Large intestine (tissue), 3 donors: Measurements from ENCODE around the gene HRCT1. TPM values are rescaled to one million over a fixed set of nuclear protein-coding genes. Genes with fewer than 3 reads are reported as not detected.
"Not testable (repeated sequence)": the region's sequence is repeated elsewhere in the genome, so short reads cannot be mapped to it uniquely, and the experiment has no call there.

Source experiments
- DNase-seq, 2 donors: peaks; one replicate each; pipeline versions ENCODE4 v3.0.0 to v3.0.0-alpha.2; 2013
- H3K27ac ChIP-seq: one replicate; pipeline ENCODE4 v1.5.1; 2013; ENCODE audit warnings: low read length
- H3K27me3 ChIP-seq: 2 replicates; pipeline ENCODE4 v1.6.1; 2013; ENCODE audit warnings: low read length; ENCODE audit not compliant: control insufficient read depth, insufficient read depth
- H3K36me3 ChIP-seq: 2 replicates; pipeline ENCODE4 v1.6.1; 2013; ENCODE audit warnings: low read length; ENCODE audit not compliant: control insufficient read depth, insufficient read depth
- H3K4me1 ChIP-seq: one replicate; pipeline ENCODE4 v1.6.1; 2013; ENCODE audit warnings: low read length; ENCODE audit not compliant: control insufficient read depth, insufficient read depth
- H3K4me3 ChIP-seq: one replicate; pipeline ENCODE4 v1.5.1; 2013; ENCODE audit warnings: low read length
- H3K9me3 ChIP-seq: one replicate; pipeline ENCODE4 v1.6.1; 2013; ENCODE audit warnings: mild to moderate bottlenecking, low read depth, low read length, moderate library complexity; ENCODE audit not compliant: control insufficient read depth
- WGBS: methylation state at CpG from one replicate; pipeline ENCODE4 v1.1.5; 2013; ENCODE audit warnings: low lambda C conversion rate; ENCODE audit not compliant: insufficient coverage; 5-methylcytosine and 5-hydroxymethylcytosine counted together
- polyA plus RNA-seq: library from polyadenylated mRNA; unstranded; fragments of 120-200 nt; gene quantifications from one replicate; pipeline ENCODE4 v1.2.1, GENCODE V29; 2013

Gene HRCT1
- polyA plus RNA-seq, 1 donor, result 1.6 TPM

GRCh38 chr9:35930989-35931388 lies 25.0 kb downstream of the HRCT1 start:
- Histone ChIP-seq H3K27me3 (no peaks in the 10 kb centered on the region), H3K27ac (no peak overlapping the region), H3K36me3 (no peaks in the 10 kb centered on the region), H3K4me3 (no peak overlapping the region), H3K4me1 (no peaks in the 10 kb centered on the region), H3K9me3 (no peaks in the 10 kb centered on the region)
- WGBS, result no CpG with 5 or more reads among the region's 3 CpGs
- DNase-seq, result no peak

GRCh38 chr9:35932735-35933134 lies 26.7 kb downstream of the HRCT1 start:
- Histone ChIP-seq H3K9me3 (no peaks in the 10 kb centered on the region), H3K36me3 (no peaks in the 10 kb centered on the region), H3K4me1 (peaks cover 5% of the 10 kb centered on the region), H3K4me3 (no peak overlapping the region), H3K27me3 (no peaks in the 10 kb centered on the region), H3K27ac (no peak overlapping the region)
- WGBS, result 100% methylated on average over 1 of the region's 3 CpGs
- no peak for DNase-seq

- Histone ChIP-seq H3K4me1 (peaks cover 5% of the 10 kb centered on the region), H3K36me3 (no peaks in the 10 kb centered on the region), H3K27me3 (no peaks in the 10 kb centered on the region), H3K4me3 (no peak overlapping the region), H3K9me3 (no peaks in the 10 kb centered on the region), H3K27ac (no peak overlapping the region)
- 73% methylated on average over 3 of the region's 4 CpGs for WGBS
- DNase-seq, result no peak
Measured at GRCh38 chr9:35933550-35934067, 27.6 kb downstream of the HRCT1 start.

- not testable (repeated sequence) for H3K27me3 ChIP-seq, DNase-seq, H3K27ac ChIP-seq, H3K4me1 ChIP-seq, H3K4me3 ChIP-seq, H3K9me3 ChIP-seq, H3K36me3 ChIP-seq
- no CpG with 5 or more reads among the region's 6 CpGs for WGBS
Measured at GRCh38 chr9:35934069-35934468, 28.1 kb downstream of the HRCT1 start.

GRCh38 chr9:35935261-35935660 lies 29.3 kb downstream of the HRCT1 start:
- no peak for DNase-seq
- Histone ChIP-seq H3K4me3 (no peak overlapping the region), H3K27ac (no peak overlapping the region), H3K9me3 (no peaks in the 10 kb centered on the region), H3K36me3 (no peaks in the 10 kb centered on the region), H3K27me3 (no peaks in the 10 kb centered on the region), H3K4me1 (peaks cover 9% of the 10 kb centered on the region)
- WGBS, result 100% methylated on average over 3 of the region's 4 CpGs

GRCh38 chr9:35935755-35936509 lies 29.9 kb downstream of the HRCT1 start:
- Histone ChIP-seq H3K27ac (no peak overlapping the region), H3K4me3 (no peak overlapping the region), H3K9me3 (no peaks in the 10 kb centered on the region), H3K36me3 (no peaks in the 10 kb centered on the region), H3K27me3 (no peaks in the 10 kb centered on the region), H3K4me1 (peaks cover 16% of the 10 kb centered on the region)
- 58% methylated on average over 5 of the region's 7 CpGs for WGBS
- no peak for DNase-seq

- WGBS, result no CpG with 5 or more reads among the region's 2 CpGs
- H3K27me3 ChIP-seq, result no peaks in the 10 kb centered on the region
- no peak for DNase-seq
- H3K9me3 ChIP-seq, result no peaks in the 10 kb centered on the region
- no peaks in the 10 kb centered on the region for H3K36me3 ChIP-seq
- H3K27ac ChIP-seq, result no peak overlapping the region
- no peak overlapping the region for H3K4me3 ChIP-seq
- peaks cover 20% of the 10 kb centered on the region for H3K4me1 ChIP-seq
Measured at GRCh38 chr9:35937227-35937626, 31.2 kb downstream of the HRCT1 start.

- 86% methylated on average over 1 of the region's 10 CpGs for WGBS
- H3K27me3 ChIP-seq, result no peaks in the 10 kb centered on the region
- no peak overlapping the region for H3K27ac ChIP-seq
- H3K4me1 ChIP-seq, result peaks cover 20% of the 10 kb centered on the region
- no peak overlapping the region for H3K4me3 ChIP-seq
- no peak for DNase-seq
- H3K9me3 ChIP-seq, result no peaks in the 10 kb centered on the region
- H3K36me3 ChIP-seq, result no peaks in the 10 kb centered on the region
Measured at GRCh38 chr9:35938474-35939356, 32.7 kb downstream of the HRCT1 start.

- Histone ChIP-seq H3K4me3 (no peak overlapping the region), H3K4me1 (peaks cover 24% of the 10 kb centered on the region), H3K27ac (no peak overlapping the region), H3K36me3 (no peaks in the 10 kb centered on the region), H3K9me3 (no peaks in the 10 kb centered on the region), H3K27me3 (no peaks in the 10 kb centered on the region)
- no peak for DNase-seq
- 100% methylated on average over 4 of the region's 8 CpGs for WGBS
Measured at GRCh38 chr9:35939679-35940250, 33.8 kb downstream of the HRCT1 start.
